Ectodermal cell (in vitro differentiated cells): ENCODE results near the gene UST.

ENCODE experiments used
- H3K27ac ChIP-seq: 2 replicates; pipeline ENCODE4 v1.7.0; 2013; ENCODE audit warnings: mild to moderate bottlenecking, low read depth, low read length; ENCODE audit not compliant: insufficient read depth, poor library complexity, severe bottlenecking
- H3K27me3 ChIP-seq: 2 replicates; pipeline ENCODE4 v1.7.0; 2013; ENCODE audit warnings: mild to moderate bottlenecking, low read length; ENCODE audit not compliant: insufficient read depth, control insufficient read depth, poor library complexity, severe bottlenecking
- H3K36me3 ChIP-seq: one replicate; pipeline ENCODE4 v1.7.0; 2013; ENCODE audit warnings: low read length; ENCODE audit not compliant: control insufficient read depth, insufficient read depth
- H3K4me1 ChIP-seq: one replicate; pipeline ENCODE4 v1.7.0; 2013; ENCODE audit warnings: low read length; ENCODE audit not compliant: control insufficient read depth, insufficient read depth
- H3K4me3 ChIP-seq: 2 replicates; pipeline ENCODE4 v1.7.0; 2013; ENCODE audit warnings: low read depth, low read length, control low read depth; ENCODE audit not compliant: insufficient read depth
- H3K9me3 ChIP-seq: 2 replicates; pipeline ENCODE4 v1.7.0; 2013; ENCODE audit warnings: mild to moderate bottlenecking, low read length, moderate library complexity; ENCODE audit not compliant: control insufficient read depth
- WGBS, 2 experiments: methylation state at CpG; one replicate each; pipeline ENCODE4 v1.1.7; 2013; ENCODE audit warnings: missing lambda C conversion rate in 2 of 2; 5-methylcytosine and 5-hydroxymethylcytosine counted together

Gene UST

DNA sequence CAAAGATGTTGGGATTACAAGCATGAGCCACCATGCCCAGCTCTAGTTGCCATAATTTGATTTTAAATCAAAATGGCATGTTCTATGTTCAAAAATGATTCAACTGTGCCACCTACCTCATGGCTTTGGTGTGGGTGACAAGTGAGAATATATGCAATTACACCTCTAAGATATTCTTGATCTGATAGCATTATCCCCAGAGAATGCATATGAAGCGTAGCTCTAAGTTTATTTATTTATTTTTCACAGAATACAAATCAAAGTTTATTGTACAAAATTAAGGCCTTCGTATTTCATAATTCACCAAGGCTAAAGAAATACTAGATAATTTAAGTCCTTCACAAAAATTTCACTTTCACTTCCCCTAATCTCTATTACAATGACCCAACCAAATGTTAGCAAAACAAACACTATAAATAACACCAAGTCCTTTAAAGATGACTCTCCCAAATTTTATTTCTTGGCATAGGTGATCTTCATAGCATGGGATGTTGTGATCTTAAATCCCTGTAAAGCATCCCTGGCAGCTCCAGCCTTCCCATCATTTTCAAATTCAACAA lies 364.8 kb downstream of the UST start:
- H3K4me3 ChIP-seq, result no peak overlapping the region
- WGBS, 2 experiments, result 86 to 95% methylated on average over 1 to 2 of the region's 2 CpGs
- H3K36me3 ChIP-seq, result no peaks in the 10 kb centered on the region
- H3K27ac ChIP-seq, result no peak overlapping the region
- H3K27me3 ChIP-seq, result no peaks in the 10 kb centered on the region
- no peaks in the 10 kb centered on the region for H3K9me3 ChIP-seq
- H3K4me1 ChIP-seq, result no peaks in the 10 kb centered on the region

- no peak overlapping the region for H3K4me3 ChIP-seq
- 94 to 100% methylated on average over 2 of the region's 2 CpGs for WGBS, 2 experiments
- no peaks in the 10 kb centered on the region for H3K4me1 ChIP-seq
- H3K36me3 ChIP-seq, result no peaks in the 10 kb centered on the region
- H3K27me3 ChIP-seq, result no peaks in the 10 kb centered on the region
- no peaks in the 10 kb centered on the region for H3K9me3 ChIP-seq
- no peak overlapping the region for H3K27ac ChIP-seq
These were observed 366.1 kb downstream of the UST start for GRCh38 chr6:149112976-149113375.

DNA sequence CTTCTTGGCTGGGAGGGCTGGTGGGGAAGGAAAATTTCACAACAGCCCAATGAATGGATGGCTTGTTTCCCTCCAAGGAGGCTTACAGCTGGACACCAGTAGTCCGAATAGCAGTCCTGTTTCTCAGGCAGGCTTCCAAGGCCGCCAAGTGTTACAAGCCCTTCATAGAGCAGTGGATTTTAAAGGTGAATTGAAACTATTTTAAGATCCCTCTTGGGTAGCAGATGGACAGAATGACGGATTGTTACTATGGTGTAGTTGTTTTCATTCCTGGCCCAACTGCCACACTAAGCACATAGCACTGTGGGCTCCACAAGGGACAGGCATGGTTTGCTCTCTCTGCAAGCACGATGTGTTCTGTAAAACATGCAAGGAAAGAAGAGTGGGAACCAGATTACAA lies 367.3 kb downstream of the UST start:
- Histone ChIP-seq H3K4me1 (no peaks in the 10 kb centered on the region), H3K27me3 (no peaks in the 10 kb centered on the region), H3K27ac (no peak overlapping the region), H3K4me3 (no peak overlapping the region), H3K9me3 (no peaks in the 10 kb centered on the region), H3K36me3 (no peaks in the 10 kb centered on the region)
- 85 to 92% methylated on average over 4 of the region's 4 CpGs for WGBS, 2 experiments

DNA sequence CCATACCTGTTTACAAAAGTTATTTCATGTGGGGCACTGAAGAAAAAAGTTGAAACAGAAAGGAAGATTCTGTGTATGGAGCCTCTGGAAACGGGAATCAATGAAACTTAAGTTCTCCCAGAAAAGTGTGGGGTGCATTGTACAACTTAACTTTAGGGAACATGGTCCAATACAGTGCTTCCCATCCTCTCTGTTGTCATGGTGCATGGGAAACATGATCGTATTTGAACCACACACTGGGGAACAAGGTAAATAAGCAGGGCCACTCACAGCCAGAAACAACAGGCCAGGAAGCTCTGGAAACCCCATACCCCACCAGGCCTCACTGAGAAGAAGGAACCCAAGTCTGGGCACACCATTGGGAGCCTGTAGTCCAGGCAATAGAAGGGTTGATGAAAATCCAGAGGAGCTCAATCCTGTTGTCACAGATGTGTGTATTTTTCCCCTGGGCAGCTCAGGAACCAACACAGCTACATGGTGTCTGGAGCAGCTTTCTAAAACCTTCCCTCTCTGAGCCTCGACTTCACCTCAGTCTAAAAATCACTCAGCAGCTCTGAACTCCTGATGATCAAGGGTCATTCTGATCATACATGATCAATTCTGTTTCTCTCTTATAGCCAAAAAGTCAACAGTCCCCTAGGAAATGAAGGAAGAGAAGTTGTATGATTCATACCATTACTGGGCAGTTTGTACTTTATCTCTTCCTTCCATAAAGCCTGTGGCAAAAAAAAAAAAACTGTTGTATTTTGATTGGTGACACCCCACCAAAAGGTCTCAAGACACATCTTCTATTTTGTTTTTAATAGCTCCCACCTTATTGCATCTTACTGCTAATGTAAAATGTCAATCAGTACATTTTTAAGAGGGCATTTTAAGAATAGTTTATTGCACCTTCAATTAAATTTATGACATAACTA lies 372.2 kb downstream of the UST start:
- Histone ChIP-seq H3K27ac (no peak overlapping the region), H3K27me3 (no peaks in the 10 kb centered on the region), H3K9me3 (no peaks in the 10 kb centered on the region), H3K4me3 (no peak overlapping the region), H3K36me3 (no peaks in the 10 kb centered on the region), H3K4me1 (no peaks in the 10 kb centered on the region)
- 92% methylated on average over 3 of the region's 3 CpGs for WGBS, 2 experiments

DNA sequence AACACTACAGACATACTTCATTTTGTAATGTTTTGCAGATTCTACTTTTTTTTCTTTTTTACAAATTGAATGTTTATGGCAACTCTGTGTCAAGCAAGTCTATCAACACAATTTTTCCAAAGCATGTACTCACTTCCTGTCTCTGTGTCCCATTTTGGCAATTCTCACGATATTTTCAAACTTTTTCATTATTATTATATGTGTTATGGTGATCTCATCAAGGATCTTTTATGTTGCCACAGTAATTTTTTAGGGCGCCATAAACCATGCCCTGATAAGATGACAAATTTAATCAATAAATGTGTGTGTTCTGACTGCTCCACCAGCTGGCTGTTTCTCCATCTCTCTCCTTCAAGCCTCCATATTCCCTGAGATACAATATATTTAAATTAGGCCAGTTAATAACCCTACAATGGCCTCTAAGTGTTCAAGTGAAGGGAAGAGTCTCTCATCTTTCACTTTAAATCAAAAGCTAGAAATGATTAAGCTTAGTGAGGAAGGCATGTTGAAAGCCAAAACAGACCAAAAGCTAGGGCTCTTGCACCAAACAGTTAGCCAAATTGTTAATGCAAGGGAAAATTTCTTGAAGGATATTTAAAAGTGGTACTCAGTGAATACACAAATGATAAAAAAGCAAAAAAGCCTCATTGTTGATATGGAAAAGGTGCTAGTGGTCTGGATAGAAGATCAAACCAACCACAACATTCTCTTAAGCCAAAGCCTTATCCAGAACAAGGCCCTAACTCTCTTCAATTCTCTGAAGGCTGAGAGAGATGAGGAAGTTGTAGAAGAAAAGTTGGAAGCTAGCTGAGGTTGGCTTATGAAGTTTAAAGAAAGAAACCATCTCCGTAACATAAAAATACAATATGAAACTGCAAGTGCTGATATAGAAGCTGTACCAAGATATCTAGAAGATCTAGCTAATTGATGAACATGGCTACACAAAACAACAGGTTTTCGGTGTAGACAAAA lies 376.3 kb downstream of the UST start:
- no peaks in the 10 kb centered on the region for H3K27me3 ChIP-seq
- no peaks in the 10 kb centered on the region for H3K4me1 ChIP-seq
- no peaks in the 10 kb centered on the region for H3K9me3 ChIP-seq
- WGBS, 2 experiments, result 50 to 67% methylated on average over 2 to 3 of the region's 4 CpGs
- H3K4me3 ChIP-seq, result no peak overlapping the region
- H3K36me3 ChIP-seq, result no peaks in the 10 kb centered on the region
- no peak overlapping the region for H3K27ac ChIP-seq

- Histone ChIP-seq H3K9me3 (no peaks in the 10 kb centered on the region), H3K27me3 (no peaks in the 10 kb centered on the region), H3K27ac (no peak overlapping the region), H3K4me1 (no peaks in the 10 kb centered on the region), H3K4me3 (no peak overlapping the region), H3K36me3 (no peaks in the 10 kb centered on the region)
- WGBS, 2 experiments, result 91 to 94% methylated on average over 1 of the region's 1 CpG
These were observed 378.5 kb downstream of the UST start for GRCh38 chr6:149125309-149125708.
